TTC549 (cell line): Measurements from ENCODE around the gene GNA14.
"Not testable (repeated sequence)": the region's sequence is repeated elsewhere in the genome, so short reads cannot be mapped to it uniquely, and the experiment has no call there.

Experiments used
- FAIRE-seq: peaks from 2 replicates; lab custom pipeline; 2012; peaks lifted over from hg19 to GRCh38; lab: Jason Lieb, UNC

GNA14 gene

DNA sequence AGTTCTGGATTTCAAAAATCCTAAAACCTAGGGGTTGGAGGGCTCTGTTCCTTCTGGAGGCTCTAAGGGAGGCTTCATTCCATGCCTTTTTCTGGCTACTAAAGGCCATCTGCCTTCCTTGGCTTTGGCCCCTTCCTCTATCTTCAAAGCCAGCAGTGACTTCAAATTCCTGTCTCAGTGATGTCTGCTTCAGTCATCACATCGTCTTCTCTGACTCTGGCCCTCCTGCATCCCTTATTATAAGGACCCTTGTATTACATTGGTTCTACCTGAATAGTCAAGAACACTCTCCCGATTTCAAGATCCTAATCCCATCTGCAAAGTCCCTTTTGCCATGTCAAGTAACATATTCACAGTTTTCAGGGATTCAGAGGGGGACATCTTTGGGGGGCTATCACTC lies 60.3 kb downstream of the GNA14 start:
- FAIRE-seq, result no peak

DNA sequence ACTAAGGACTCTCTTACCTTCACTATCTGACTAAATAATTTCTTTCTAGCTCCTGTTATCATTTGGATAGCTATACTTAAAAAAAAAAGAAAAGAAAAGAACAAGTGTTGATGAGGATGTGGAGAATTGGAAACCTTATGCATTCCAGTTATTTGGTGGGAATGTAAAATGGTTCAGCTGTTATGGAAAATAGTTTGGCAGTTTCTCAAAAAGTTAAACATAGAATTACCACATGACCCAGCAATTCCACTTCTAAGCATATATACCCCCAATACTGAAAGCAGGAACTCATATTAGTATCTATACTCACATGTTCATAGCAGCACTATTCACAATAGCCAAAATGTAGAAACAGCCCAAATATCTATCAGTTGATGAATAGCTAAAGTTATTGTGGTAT lies 61.1 kb downstream of the GNA14 start:
- FAIRE-seq, result no peak

DNA sequence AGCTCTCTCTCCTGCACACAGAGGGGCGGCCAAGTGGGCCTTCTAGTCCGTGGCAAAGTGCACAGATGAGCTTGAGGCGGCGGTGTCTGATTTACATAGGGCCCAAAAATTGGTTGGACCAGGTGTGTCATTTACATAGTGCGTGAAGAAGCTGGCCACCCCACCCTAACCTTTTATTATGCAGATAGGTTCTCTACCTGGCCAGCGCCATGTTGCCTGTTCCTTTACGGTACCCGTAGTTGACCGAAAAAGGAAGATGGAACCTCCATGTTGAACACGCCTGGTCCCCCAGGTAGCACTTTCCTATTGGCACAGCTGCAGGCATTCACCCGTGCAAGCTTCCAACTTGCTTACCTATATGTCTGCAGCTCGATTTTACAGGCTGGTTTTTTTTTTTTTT lies 61.5 kb downstream of the GNA14 start:
- FAIRE-seq, result no peak

DNA sequence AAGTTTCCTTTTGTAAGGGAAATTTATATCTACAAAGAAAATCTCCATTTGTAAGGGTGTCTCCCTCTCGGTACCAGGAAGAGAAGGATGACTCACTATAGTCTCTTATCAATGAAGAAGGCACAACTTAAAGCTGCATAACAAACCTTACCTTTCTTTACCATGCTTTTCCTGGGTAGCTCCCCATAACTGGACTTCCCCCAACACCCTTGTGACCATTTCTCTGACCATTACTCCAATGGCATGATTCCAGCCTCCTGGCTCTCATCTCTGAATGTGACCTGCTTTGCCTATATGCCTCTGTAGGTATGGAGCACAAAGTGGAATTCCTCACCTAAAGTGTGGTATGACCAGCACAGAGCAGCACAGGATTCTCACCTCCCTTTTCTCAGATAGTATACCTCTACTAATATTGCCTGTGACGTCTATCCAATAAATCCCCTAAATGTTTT lies 62.8 kb downstream of the GNA14 start:
- FAIRE-seq, result no peak

DNA sequence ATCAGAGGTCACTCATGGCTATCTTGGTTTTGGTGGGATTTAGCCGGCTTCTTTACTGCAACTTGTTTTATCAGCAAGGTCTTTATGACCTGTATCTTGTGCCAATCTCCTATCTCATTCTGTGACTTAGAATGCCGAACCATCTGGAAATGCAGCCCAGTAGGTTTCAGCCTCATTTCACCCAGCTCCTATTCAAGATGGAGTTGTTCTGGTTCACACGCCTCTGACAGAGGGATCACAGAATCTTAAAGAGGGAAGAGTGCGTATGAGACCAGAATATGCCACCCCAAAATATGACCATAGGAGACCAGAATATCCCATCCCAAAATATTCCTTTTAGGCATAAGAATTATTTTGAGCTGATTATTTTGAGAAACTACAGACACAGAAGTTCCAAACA lies 63.2 kb downstream of the GNA14 start:
- not testable (repeated sequence) for FAIRE-seq

DNA sequence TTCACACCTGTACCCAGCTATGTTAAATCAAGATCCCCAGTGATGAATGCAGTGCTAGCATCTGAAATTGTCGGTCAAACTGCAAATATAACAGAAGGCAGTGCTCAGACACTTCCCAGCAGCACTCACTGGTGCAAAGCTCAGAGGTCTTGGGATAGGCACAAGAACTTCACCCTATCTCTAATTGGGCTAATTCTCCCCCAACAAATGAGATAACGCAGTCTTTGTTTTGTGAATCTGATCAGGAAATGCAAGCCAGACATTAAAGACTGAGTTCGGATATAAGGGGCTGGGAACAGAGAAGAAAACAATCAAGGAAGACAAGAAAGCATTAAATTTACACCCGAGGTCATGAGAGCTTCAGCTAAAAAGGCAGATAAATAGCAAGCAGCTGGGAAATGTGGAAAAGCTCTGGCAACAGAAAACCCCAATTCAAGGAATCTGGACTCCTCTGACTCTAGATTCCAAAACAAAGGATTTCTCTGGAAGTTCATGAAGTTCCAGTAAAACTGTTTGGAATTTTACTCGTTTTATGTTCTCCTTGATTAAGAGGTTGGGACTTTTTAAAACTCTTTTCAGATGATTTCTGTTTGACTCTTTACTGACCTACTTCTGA lies 65.1 kb downstream of the GNA14 start:
- FAIRE-seq, result no peak

DNA sequence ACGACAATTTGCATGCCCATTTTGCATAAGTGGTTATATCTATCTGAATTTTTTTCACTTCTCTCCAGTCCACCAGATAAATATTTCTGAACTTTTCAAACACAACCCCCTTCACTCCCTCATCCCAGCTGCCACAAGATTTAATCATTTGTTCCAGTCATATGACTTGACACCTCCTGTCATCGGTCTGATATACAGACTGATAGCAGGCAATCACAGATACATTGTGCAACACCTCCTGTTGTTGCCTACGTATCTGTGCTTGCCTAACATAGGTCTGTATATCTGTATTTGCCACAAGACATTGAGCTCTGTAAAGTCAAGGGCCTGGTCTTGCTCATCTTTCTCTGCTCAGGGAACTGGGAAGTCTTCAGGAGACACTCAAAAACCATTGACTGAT lies 65.6 kb downstream of the GNA14 start:
- FAIRE-seq, result no peak

DNA sequence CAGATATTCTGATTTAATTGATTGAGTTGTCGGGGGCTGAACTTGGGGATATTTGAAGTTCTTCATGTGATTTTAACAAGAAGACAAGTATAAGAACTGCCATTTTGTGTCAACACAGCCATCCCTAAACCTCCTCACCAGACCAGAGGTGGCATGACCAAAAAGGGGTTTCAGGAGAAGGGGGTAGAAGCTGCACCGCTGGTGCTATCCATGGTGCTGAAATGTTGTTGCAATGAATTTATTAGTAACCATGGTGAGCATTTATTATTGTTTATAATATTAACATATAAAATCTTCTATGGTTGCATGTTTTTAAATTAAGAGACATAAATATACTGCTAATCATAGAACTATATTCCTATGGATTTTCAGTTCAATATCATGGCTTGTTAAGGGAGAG lies 72.3 kb downstream of the GNA14 start:
- no peak for FAIRE-seq

DNA sequence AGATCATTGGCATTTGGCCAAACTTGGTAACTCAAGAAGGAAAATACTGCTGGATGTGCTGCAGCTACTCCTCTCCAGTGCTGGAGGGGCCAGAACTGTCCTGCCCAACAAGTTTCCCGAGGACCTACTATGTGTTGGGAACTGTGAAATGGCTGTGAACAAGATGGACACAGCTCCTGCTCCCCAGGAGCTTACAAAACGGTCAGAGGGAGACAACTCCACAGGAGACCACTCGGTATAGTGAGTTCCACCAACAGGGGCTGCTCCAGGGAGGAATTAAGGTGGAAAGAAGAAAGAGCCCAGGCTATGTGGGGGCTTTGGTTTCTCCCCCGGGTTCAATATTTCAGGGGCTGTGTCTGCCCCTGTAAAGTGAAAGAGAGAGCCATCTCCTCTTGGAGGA lies 78.8 kb downstream of the GNA14 start:
- FAIRE-seq, result no peak

DNA sequence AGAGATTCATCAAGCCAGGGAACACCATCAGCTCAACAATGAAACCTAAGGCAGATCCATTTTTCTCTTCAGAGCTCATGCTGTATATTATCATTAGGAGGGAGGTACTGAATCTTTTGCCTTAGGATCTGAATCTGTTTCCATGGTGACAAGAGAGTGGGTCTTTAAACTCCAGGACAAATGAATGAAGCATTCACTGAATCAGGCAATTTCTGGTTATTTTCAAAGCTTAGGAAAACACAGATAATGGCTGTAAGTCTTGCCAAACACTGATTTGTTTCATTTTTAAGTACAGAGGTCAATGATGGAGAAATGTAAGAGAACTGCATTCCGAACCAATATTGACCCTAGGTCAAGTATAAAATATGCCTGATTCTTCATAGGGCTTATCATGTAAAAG lies 84.9 kb downstream of the GNA14 start:
- no peak for FAIRE-seq

DNA sequence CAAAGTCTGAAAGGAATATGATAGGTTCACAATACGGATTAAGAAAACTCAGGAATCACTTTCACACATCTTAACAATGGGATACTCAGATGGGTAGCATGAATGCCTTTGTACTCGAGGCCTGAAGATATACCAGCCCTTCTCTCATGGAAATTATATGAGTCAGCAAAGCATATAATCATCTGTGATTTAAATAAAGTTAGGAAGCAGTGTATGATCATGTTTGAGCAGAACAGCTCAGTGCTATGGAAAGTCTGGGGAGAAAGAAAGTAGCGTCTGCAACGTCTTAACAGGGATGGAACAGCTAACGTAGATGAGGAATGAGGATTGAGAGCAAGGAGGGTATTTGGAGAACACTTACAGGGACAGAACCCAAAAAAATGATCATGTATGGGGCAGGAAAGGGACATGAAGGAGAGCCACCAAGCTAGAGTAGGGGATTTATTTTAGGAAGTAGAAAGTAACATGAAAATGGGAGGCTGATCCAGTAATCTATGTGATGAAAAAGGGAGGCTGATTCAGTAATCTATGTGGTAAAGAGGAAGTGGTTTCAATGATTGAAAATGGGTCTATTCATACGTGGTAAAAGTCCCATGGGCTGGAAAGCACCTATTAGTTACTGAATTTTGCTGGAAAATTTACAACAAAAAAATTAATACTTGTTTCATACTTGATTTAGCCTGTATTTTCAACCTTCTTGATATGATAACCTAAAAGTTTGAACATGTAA lies 85.9 kb downstream of the GNA14 start:
- FAIRE-seq, result no peak

DNA sequence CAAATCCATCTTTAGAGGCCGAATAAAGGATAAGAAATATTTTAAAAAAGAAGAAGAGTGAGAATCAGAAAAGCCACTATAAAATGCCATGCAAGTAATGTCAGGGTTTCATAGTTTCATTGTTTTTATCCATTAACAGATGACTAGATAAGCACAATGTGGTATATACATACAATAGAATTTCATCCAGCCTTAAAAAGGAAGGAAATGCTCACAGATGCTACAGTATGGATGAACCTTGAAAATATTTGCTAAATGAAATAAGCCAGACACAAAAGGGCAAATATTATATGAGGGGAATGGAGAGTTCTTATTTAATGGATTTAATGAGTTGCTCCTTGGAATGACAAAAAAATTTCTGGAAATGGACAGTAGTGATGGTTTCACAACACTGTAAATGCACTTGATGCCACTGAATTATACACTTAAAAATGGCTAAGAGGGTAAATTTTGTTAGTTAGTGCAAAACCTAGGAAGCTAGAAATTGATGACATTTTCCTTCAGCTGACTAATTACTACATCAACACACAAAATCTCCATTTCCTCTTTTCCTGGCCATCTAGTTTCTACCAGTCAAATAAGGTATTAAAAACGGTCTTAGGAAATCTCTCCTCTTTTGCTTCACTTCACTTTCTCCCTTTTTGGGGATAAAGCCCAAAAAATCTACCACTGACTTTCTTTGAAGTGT lies 86.6 kb downstream of the GNA14 start:
- FAIRE-seq, result no peak

DNA sequence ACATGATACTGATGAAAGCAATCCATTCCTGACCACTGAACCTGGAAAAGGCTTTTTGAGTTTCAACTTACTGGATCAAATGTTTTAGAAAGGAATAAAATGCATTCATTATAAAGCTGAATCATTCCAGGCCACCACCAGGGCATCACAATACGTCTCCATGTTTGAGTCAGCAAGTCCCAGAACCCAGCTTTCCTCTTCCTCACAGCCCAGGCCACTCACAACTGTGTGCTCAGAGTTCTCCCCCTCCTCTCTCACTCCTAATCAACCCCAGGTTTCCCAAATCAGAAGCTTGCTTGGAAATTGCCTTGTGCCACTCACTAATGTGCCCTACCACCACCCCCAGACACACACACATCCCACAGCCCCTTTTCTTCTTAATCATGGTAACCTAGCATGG lies 91.7 kb downstream of the GNA14 start:
- no peak for FAIRE-seq

DNA sequence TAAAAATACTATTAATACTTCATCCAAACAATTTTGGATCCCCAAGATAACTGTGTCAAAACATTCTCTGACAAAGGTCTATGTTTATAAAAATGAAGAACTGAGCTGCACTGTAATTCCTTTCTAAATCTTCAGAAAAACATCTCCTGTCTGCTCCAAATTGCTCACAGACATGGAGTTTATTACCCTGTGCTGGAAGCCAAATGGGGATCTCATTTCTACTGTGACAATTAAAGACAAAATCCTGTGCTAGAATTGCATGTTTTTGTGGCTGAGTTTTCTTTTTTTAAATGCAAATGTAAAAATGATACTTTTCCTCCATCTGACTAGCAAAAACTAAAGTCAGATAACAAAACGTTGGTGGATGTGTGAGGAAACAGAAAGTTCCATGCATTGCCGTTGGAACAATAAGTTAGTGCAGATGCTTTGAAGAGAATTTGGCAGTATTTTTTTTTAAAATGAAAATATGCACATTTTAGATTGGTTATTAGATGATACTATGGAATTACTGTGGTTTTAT lies 93.5 kb downstream of the GNA14 start:
- FAIRE-seq, result no peak

DNA sequence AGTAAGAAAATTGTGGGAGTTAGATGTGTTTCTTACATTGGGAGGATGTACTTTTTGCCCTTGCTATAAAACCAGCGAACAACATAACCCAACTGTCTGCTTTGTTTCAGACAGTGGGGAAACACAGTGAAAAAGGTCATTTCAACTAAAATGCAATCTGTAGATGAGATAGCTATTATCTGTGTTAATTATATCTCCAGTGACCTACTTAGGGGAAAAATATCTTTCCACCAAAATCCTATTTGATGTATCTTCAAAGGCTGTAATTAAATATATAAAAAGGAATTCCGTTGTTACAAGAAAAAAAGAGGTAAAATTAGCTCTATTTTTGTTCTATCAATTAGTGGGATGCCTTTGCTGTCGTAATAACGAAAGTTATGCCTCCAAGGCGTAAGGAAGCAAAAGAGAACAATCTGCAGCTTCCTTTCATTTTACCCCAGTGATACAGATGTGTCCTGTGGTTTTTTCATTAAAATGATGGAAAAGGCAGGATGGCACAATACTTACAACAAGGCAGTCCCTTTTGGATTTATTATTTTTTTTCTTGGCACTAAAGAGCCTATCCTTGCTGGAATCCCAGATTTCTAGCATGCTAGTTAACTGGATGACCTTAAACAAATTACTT lies 100.9 kb downstream of the GNA14 start:
- FAIRE-seq, result no peak

DNA sequence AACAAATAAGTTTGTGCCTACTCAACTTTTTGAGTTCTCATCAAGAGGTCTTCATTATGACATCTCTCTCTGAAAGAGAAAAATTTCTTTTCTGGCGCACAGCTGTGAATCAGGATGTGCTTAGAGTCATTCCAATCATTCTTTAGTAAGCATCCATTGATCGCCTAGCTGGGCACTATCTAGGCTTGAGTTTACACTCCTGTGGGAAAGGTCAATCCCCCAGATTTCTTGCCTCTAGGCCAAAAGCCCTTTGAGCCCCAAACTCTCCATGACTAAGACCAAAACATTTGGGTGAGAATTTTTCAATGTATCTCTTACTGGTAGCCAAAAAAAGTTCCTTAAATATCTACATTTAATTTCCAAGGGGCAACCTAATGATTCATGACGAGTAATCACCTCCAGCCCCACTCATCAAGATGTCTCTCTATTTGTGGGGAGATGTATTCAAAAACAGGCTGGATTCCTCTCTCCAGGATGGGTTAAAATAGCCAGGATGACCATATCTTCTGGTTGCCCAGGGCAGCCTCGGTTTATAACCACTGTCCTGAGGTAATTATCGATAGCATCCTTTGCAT lies 101.7 kb downstream of the GNA14 start:
- no peak for FAIRE-seq

DNA sequence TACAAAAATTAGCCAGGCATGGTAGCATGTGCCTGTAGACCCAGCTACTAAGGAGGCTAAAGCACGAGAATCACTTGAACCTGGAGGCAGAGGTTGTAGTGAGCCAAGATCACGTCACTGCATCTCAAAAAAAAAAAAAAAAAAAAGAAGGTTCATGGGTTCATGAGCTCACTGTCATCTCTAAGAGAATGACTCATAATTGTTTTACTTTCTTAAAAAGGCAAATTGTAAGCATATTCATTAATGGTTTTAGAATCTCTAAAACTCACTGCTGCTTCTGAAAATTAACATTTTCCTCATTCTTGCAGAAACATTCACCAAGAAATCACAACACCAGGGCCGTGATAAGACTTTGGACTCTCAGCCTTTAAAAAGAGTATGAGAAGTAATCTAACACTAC lies 103.6 kb downstream of the GNA14 start:
- no peak for FAIRE-seq

DNA sequence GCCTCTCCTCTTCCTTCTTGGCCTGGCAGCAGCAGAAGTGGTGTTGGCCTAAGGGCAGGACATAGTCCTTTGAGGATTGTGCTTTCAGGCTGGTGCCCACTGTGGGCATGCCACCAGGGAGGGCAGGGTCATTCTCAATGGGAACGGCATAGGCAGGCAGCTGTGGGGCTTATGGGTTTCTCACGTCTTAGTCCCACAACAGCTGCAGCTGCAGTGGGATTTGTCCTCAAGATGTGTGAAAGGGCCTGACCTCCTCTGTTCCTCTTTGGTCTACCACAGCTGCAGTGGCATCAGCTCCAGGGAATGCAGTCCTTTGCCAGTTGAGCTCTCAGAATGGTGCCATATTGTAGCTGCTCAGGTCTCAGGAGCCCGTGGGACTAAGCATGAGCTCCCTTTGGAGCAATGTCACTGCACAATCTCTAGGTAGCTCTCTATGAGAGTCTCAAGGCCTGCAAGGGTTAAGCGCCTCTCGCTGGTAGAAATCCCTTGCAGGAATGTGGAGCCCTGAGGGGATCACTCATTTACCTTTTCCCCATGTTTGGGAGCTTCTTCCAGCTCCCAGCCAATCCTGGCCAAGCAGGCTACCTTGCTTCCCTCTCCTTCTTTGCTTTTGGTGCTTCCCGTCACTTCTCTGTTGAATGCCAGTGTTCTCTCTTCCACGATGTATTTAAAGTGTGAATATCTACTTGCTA lies 104.8 kb downstream of the GNA14 start:
- FAIRE-seq, result no peak

DNA sequence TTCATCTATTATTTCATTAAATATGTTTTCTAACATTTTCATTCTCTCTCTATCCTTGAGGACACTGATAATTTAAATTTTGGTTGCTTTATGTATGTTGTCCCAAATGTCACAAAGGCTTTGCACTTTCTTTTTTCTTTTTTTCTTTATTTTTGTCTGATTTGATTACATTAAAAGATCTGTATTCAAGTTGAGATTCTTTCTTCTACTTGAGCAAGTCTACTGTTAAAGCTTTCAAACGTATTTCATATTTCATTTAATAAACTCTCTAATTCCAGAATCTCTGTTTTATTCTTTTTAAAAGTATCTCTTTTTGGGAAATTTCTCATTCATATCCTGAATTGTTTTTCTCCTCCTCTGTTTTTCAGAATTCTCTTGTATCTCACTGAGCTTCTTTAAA lies 106.5 kb downstream of the GNA14 start:
- FAIRE-seq, result no peak

DNA sequence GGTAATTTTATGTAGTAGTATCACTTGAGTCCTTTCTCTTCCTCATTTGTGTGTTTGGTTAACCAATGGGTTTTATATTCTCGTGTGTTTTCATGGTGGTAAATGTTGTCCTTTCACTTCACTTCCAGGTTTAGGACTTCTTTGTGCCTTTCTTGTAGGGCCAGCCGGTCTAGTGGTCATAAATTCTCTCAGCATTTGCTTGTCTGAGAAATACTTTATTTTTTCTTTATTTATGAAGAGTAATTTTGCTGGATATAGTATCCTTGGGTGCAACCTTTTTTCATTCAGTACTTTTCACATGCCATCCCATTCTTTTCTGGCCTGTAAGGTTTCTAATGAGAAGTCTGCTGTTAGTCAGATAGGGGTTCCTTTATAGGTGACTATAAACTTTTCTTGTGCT lies 107.1 kb downstream of the GNA14 start:
- FAIRE-seq, result no peak

DNA sequence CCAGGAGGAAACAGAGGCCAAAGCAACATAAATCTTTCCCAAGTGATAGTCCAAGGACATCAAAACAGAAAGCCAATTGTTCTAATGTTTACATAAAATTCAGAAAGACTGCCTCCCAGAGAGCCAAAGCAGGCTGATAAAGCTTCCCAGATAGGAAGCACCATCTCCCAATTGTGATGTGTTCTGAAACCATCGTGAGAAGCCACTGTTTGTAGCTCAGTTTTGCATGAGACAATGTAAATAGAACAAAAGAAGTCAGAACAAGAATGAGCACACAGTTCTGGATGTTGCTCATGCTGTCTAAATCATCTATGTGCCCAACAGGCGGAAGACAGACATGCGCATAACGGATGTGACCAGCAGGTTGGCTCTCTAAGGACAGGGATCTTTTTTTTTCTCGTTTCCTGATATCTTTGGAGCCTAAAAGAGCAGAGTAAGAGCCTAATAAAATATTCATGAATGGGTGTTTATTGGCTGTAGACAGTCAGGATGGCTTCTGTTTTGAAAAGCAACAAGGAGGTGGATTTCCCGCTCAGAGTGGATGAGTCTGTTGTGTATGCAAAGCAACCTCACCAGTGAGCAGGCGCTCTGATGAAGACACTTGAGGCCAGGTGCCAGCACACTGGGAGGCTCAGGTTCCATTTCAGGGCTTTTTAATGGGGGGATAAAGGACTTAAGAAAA lies 113.6 kb downstream of the GNA14 start:
- FAIRE-seq, result no peak
